Colonic mucosa (tissue), 4 donors: ENCODE data around the gene SMIM31. TPM values are rescaled to one million over a fixed set of nuclear protein-coding genes. Genes with fewer than 3 reads are reported as not detected.

Source experiments
- DNase-seq: peaks from one replicate; pipeline ENCODE4 v3.0.0-alpha.2; 2020
- H3K27ac ChIP-seq: fragments of 200-600 bp; one replicate; pipeline ENCODE4 v1.8.0; 2021
- H3K27me3 ChIP-seq: fragments of 200-600 bp; one replicate; pipeline ENCODE4 v1.8.0; 2021
- H3K36me3 ChIP-seq: fragments of 200-600 bp; one replicate; pipeline ENCODE4 v1.8.0; 2021
- H3K4me1 ChIP-seq: fragments of 200-600 bp; one replicate; pipeline ENCODE4 v1.8.0; 2021; ENCODE audit warnings: mild to moderate bottlenecking
- H3K4me3 ChIP-seq: fragments of 200-600 bp; one replicate; pipeline ENCODE4 v1.8.0; 2021
- H3K9ac ChIP-seq, 2 donors: one replicate each; pipeline ENCODE4 v1.7.0; 2013; ENCODE audit warnings: control low read depth in 2 of 2, low read depth in 2 of 2, low read length in 2 of 2
- H3K9me3 ChIP-seq: fragments of 200-600 bp; one replicate; pipeline ENCODE4 v1.8.0; 2021
- intact Hi-C: fragments of 100-400 bp; cut with DNase I; formaldehyde crosslinking; loops from one replicate; pipeline ENCODE4 v1.14.1; 2022
- total RNA-seq, 2 donors: library from RNA; stranded (reverse); fragmentation: NEBNext Ultra II Directional in 1 of 2; extraction: Animal tissue kit (Norgen Biotek cat#: 25700) in 1 of 2; gene quantifications; one replicate each; pipeline ENCODE4 v1.2.1, GENCODE V29; 2021
- TF ChIP-seq, protein P1 (sequence below): fragments of 200-600 bp; IDR thresholded peaks from one replicate; pipeline ENCODE4 v1.8.0; 2022; ENCODE audit warnings: antibody characterized with exemption, mild to moderate bottlenecking
- donor health status: healthy.
- donor health status: DM: no; HTN: no; CAD: no.
- donor health status: DM: no; HTN: no; CAD: no.

The SMIM31 gene
- total RNA-seq, 2 donors from 2014 or later, result 21.0 to 31.0 TPM

DNA sequence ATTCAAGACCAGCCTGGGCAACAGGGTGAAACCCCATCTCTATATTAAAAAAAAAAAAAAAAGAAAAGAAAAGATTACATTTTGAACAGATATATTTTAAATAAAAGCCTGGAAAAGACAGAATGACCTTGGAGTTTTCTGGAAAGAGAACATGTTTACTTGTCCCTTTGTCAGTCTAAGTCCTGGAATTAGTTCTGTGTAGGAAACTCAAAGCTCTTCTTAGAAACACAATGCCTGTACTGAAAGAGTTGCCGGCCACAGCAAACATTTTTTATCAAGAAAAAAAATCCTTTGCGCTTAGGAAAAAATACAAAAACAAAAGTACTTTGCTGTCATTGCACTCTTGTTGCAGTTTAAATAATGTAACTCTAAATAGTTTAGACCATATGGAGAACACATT, 59.6 kb downstream of the SMIM31 start:
- no peaks in the 10 kb centered on the region for H3K4me1 ChIP-seq
- no peak overlapping the region for H3K4me3 ChIP-seq
- DNase-seq, result no peak
- no peaks in the 10 kb centered on the region for H3K9me3 ChIP-seq
- no peaks in the 10 kb centered on the region for H3K27me3 ChIP-seq
- TF ChIP-seq, protein P1, sequence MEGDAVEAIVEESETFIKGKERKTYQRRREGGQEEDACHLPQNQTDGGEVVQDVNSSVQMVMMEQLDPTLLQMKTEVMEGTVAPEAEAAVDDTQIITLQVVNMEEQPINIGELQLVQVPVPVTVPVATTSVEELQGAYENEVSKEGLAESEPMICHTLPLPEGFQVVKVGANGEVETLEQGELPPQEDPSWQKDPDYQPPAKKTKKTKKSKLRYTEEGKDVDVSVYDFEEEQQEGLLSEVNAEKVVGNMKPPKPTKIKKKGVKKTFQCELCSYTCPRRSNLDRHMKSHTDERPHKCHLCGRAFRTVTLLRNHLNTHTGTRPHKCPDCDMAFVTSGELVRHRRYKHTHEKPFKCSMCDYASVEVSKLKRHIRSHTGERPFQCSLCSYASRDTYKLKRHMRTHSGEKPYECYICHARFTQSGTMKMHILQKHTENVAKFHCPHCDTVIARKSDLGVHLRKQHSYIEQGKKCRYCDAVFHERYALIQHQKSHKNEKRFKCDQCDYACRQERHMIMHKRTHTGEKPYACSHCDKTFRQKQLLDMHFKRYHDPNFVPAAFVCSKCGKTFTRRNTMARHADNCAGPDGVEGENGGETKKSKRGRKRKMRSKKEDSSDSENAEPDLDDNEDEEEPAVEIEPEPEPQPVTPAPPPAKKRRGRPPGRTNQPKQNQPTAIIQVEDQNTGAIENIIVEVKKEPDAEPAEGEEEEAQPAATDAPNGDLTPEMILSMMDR, result no peak
- no peak overlapping the region for H3K9ac ChIP-seq
- no peaks in the 10 kb centered on the region for H3K36me3 ChIP-seq
- H3K27ac ChIP-seq, result no peak overlapping the region
- intact Hi-C loops, result no loop called here

- Histone ChIP-seq H3K4me1 (no peaks in the 10 kb centered on the region), H3K27ac (no peak overlapping the region), H3K9me3 (no peaks in the 10 kb centered on the region), H3K4me3 (no peak overlapping the region), H3K27me3 (no peaks in the 10 kb centered on the region), H3K9ac (no peak overlapping the region), H3K36me3 (no peaks in the 10 kb centered on the region)
- TF ChIP-seq, protein P1, result no peak
- DNase-seq, result no peak
- intact Hi-C loops, result no loop called here
These were observed 61.8 kb downstream of the SMIM31 start for GRCh38 chr4:164815711-164816110.

GRCh38 chr4:164819366-164819765, 65.4 kb downstream of the SMIM31 start:
- no peak overlapping the region for H3K4me3 ChIP-seq
- H3K9me3 ChIP-seq, result no peaks in the 10 kb centered on the region
- H3K9ac ChIP-seq, result no peak overlapping the region
- no peaks in the 10 kb centered on the region for H3K36me3 ChIP-seq
- no peaks in the 10 kb centered on the region for H3K27me3 ChIP-seq
- intact Hi-C loops, result no loop called here
- no peak overlapping the region for H3K27ac ChIP-seq
- DNase-seq, result no peak
- TF ChIP-seq, protein P1, result no peak
- H3K4me1 ChIP-seq, result no peaks in the 10 kb centered on the region

DNA sequence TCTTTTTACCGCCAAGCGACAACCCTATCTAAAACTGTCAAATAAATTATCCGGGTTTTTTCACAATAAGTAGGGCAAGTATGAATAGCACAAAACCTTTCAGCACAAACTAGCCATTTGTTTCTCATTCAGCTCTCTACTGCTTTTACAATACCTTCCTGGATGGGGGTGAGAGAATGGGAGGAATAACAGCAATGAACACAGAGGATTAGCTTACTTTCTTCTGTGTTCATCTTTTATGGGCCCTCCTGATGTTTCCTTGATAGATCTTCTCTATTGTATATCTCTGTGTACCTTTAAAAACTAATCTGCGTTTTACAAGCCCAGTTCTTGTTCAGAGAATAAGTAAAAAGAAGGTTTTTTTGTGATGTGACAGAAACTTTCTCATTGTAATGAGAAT, 67.8 kb downstream of the SMIM31 start:
- H3K36me3 ChIP-seq, result no peaks in the 10 kb centered on the region
- no peak overlapping the region for H3K27ac ChIP-seq
- H3K9ac ChIP-seq, result no peak overlapping the region
- H3K27me3 ChIP-seq, result no peaks in the 10 kb centered on the region
- H3K9me3 ChIP-seq, result no peaks in the 10 kb centered on the region
- intact Hi-C loops, result no loop called here
- H3K4me3 ChIP-seq, result no peak overlapping the region
- TF ChIP-seq, protein P1, result no peak
- H3K4me1 ChIP-seq, result no peaks in the 10 kb centered on the region
- DNase-seq, result no peak

GRCh38 chr4:164824581-164824980, 70.7 kb downstream of the SMIM31 start:
- H3K9ac ChIP-seq, result no peak overlapping the region
- H3K4me3 ChIP-seq, result no peak overlapping the region
- no peaks in the 10 kb centered on the region for H3K36me3 ChIP-seq
- H3K4me1 ChIP-seq, result no peaks in the 10 kb centered on the region
- intact Hi-C loops, result no loop called here
- H3K27me3 ChIP-seq, result no peaks in the 10 kb centered on the region
- no peak overlapping the region for H3K27ac ChIP-seq
- no peak for DNase-seq
- TF ChIP-seq, protein P1, result no peak
- H3K9me3 ChIP-seq, result no peaks in the 10 kb centered on the region

GRCh38 chr4:164828955-164829354, 75.0 kb downstream of the SMIM31 start:
- no peaks in the 10 kb centered on the region for H3K9me3 ChIP-seq
- no peaks in the 10 kb centered on the region for H3K36me3 ChIP-seq
- no peak overlapping the region for H3K9ac ChIP-seq
- no peaks in the 10 kb centered on the region for H3K27me3 ChIP-seq
- intact Hi-C loops, result no loop called here
- TF ChIP-seq, protein P1, result no peak
- no peak overlapping the region for H3K4me3 ChIP-seq
- DNase-seq, result no peak
- no peak overlapping the region for H3K27ac ChIP-seq
- H3K4me1 ChIP-seq, result no peaks in the 10 kb centered on the region
